HEK293T (cell line): Measurements from ENCODE around the gene SEMA7A.

ENCODE experiments used
- CTCF ChIA-PET: fragments of 350-600 bp; formaldehyde crosslinking; extraction: SDS; loops from one replicate; lab custom pipeline; 2021; ENCODE audit warnings: antibody characterized with exemption, inconsistent platforms; lab: Yijun Ruan, JAX
- POLR2A ChIA-PET: fragments of 350-600 bp; formaldehyde crosslinking; extraction: SDS; loops from one replicate; lab custom pipeline; 2020; ENCODE audit warnings: antibody characterized with exemption, inconsistent platforms; lab: Yijun Ruan, JAX
- DNase-seq: peaks from one replicate; pipeline ENCODE4 v3.0.0; 2012; ENCODE audit warnings: mixed read lengths; ENCODE audit errors: extremely low spot score
- ARNT ChIP-seq: fragments of 450-650 bp; IDR thresholded peaks from 2 replicates; pipeline ENCODE4 v1.6.1; 2017; ENCODE audit warnings: mild to moderate bottlenecking
- BHLHE40 ChIP-seq: fragments of 450-650 bp; IDR thresholded peaks from 2 replicates; pipeline ENCODE4 v1.6.1; 2016; ENCODE audit warnings: mild to moderate bottlenecking, moderate library complexity, borderline replicate concordance
- CTBP1 ChIP-seq: fragments of 450-650 bp; IDR thresholded peaks from 2 replicates; pipeline ENCODE4 v1.6.1; 2016; ENCODE audit warnings: borderline replicate concordance
- ELF4 ChIP-seq: fragments of 450-650 bp; IDR thresholded peaks from 2 replicates; pipeline ENCODE4 v1.6.1; 2017; ENCODE audit warnings: antibody characterized with exemption
- FOXA1 ChIP-seq: fragments of 450-650 bp; IDR thresholded peaks from 2 replicates; pipeline ENCODE4 v1.6.1; 2016; ENCODE audit warnings: mild to moderate bottlenecking
- FOXK2 ChIP-seq: fragments of 450-650 bp; IDR thresholded peaks from 2 replicates; pipeline ENCODE4 v1.6.1; 2016; ENCODE audit warnings: mild to moderate bottlenecking
- FOXM1 ChIP-seq: fragments of 450-650 bp; IDR thresholded peaks from 2 replicates; pipeline ENCODE4 v1.6.1; 2017; ENCODE audit warnings: mild to moderate bottlenecking, borderline replicate concordance
- HDGF ChIP-seq: fragments of 450-650 bp; IDR thresholded peaks from 2 replicates; pipeline ENCODE4 v1.6.1; 2017; ENCODE audit warnings: antibody characterized with exemption, borderline replicate concordance
- L3MBTL2 ChIP-seq: fragments of 450-650 bp; conservative IDR thresholded peaks from 2 replicates; pipeline ENCODE4 v1.6.1; 2016; ENCODE audit warnings: mild to moderate bottlenecking
- LEF1 ChIP-seq: fragments of 450-650 bp; IDR thresholded peaks from 2 replicates; pipeline ENCODE4 v1.6.1; 2017; ENCODE audit warnings: mild to moderate bottlenecking, borderline replicate concordance
- NFRKB ChIP-seq: fragments of 450-650 bp; IDR thresholded peaks from 2 replicates; pipeline ENCODE4 v1.6.1; 2016; ENCODE audit warnings: mild to moderate bottlenecking, moderate library complexity
- SP1 ChIP-seq: fragments of 450-650 bp; IDR thresholded peaks from 2 replicates; pipeline ENCODE4 v1.6.1; 2017
- SUZ12 ChIP-seq: fragments of 450-650 bp; IDR thresholded peaks from 2 replicates; pipeline ENCODE4 v1.6.1; 2016; ENCODE audit warnings: mild to moderate bottlenecking
- TARDBP ChIP-seq: fragments of 450-650 bp; IDR thresholded peaks from 2 replicates; pipeline ENCODE4 v1.6.1; 2016
- ZNF384 ChIP-seq: fragments of 450-650 bp; IDR thresholded peaks from 2 replicates; pipeline ENCODE4 v1.6.1; 2016
- TF ChIP-seq, protein P1 (sequence below): fragments of 450-650 bp; IDR thresholded peaks from 2 replicates; pipeline ENCODE4 v1.6.1; 2016

SEMA7A gene

DNA sequence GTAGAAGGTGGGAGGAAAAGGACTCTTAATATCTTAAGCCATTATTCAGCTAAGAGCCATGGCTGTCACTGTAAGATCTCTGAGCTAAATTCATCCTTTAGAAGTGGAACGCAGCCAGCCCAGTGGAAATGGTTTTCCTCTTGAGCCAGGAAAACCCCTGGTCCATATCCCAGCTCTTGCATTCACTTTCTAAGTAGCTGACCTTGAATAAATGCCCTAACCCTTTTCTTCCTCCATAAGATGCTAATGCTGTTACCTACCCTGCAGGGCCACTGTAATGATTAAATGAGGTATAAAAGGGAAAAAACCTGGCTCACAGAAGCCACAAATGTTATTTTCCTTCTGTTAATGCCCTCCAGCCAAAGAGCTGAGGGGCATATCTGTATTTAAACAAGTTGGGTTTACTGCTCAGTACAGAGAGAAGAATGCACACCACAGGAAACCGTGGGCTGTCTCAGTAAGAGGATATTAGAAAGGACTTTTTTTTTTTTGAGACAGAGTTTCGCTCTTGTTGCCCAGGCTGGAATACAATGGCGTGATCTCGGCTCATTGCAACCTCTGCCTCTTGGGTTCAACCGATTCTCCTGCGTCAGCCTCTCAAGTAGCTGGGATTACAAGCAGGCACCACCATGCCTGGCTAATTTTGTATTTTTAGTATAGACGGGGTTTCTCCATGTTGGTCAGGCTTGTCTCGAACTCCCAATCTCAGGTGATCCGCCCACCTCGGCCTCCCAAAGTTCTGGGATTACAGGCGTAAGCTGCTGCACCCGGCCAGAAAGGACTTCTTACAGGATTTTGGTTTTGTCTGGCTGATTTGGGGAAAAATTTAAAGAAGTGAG, 20.4 kb upstream of the SEMA7A start:
- ChIA-PET CTCF (interaction anchor here (1.1 kb wide), 2 partner anchors 15 to 72 kb away, joined by 4 to 6 read pairs; no protein-coding TSS in a partner anchor), POLR2A (interaction anchor here (1.2 kb wide), 1 partner anchor 8 kb away, joined by 4 read pairs; no protein-coding TSS in a partner anchor)
- TF ChIP-seq TARDBP: no peak
- no peak for DNase-seq

DNA sequence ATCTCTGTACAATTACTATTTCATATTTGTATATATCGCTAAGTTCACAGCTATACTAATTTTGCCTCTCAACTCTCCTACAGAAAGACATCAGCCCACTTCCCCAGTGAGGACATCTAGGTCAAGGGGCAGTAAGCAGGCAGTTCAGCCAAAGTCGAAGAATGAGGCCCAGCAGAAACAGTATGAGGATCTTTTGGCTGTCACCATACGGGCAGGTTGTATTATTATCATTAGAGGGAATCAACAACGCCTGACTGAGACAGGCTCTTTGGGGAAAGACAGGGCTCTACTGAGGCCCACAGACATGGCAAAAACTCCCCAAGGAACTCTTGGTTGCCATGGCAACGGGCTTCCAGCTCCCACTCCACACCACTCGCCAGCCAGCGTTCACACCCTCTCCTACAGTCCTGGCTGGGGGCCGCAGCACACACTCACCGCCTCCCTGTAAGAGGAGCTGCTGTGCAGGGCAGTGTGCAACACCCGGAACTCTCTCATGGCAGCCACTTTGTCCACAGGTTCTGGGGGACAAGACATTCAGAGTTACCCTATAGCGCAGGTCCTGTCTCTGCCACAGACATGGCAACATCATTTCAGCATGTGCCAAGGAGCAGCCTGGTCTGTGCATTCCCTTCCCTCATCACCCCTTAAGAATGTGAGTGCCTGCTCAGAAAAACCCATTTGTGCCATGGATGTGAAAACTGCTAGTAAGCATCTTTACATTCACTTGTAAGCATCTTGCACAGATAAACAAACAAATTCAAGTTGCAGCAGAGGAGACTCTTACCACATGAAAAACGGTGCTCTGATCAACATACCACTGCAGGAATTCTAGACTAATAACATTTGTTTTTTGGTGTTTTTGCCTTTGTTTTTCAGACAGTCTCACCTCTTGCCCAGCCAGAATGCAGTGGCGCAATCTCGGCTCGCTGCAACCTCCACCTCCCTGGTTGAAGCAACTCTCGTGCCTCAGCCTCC, 18.4 kb upstream of the SEMA7A start:
- no peak for DNase-seq
- POLR2A ChIA-PET: interaction anchor here (1.0 to 2.0 kb wide), 2 partner anchors 9 kb away, joined by 4 to 11 read pairs; partner anchors contain the start of gene UBL7
- CTCF ChIA-PET: interaction anchor here (0.6 kb wide), 1 partner anchor 101 kb away, joined by 3 read pairs; no protein-coding TSS in a partner anchor
- TF ChIP-seq ARNT (no peak), TARDBP (no peak), FOXK2 (no peak), ELF4 (no peak), LEF1 (no peak), BHLHE40 (no peak), SUZ12 (no peak), CTBP1 (no peak), FOXM1 (no peak), FOXA1 (no peak), ZNF384 (no peak), HDGF (no peak), SP1 (no peak), L3MBTL2 (no peak), NFRKB (no peak)
- TF ChIP-seq, protein P1, sequence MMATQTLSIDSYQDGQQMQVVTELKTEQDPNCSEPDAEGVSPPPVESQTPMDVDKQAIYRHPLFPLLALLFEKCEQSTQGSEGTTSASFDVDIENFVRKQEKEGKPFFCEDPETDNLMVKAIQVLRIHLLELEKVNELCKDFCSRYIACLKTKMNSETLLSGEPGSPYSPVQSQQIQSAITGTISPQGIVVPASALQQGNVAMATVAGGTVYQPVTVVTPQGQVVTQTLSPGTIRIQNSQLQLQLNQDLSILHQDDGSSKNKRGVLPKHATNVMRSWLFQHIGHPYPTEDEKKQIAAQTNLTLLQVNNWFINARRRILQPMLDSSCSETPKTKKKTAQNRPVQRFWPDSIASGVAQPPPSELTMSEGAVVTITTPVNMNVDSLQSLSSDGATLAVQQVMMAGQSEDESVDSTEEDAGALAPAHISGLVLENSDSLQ: no peak

DNA sequence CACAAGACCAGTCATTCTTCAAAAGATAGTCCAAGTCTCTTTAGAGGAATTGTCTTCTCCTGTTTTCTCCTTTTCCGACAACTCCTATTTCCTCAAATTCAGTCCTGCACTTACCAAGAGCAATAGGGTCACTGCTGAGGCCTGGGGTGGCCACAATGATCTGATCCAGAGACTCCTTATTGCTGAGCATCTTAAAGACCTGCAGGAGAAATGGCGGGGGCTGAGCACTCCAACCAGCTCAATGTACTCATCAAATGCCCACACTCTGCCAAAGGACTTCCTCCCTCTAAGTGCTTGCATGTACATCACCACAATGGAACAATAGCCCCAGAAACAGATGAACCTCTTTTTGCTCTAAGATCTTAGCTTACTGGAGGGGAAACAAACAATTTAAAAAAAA, 17.6 kb upstream of the SEMA7A start:
- ChIA-PET POLR2A (interaction anchor here (1.0 to 2.0 kb wide), 2 partner anchors 8 to 10 kb away, joined by 4 to 11 read pairs; partner anchors contain the start of gene UBL7), CTCF (interaction anchor here (0.6 kb wide), 1 partner anchor 101 kb away, joined by 3 read pairs; no protein-coding TSS in a partner anchor)
- DNase-seq: no peak

DNA sequence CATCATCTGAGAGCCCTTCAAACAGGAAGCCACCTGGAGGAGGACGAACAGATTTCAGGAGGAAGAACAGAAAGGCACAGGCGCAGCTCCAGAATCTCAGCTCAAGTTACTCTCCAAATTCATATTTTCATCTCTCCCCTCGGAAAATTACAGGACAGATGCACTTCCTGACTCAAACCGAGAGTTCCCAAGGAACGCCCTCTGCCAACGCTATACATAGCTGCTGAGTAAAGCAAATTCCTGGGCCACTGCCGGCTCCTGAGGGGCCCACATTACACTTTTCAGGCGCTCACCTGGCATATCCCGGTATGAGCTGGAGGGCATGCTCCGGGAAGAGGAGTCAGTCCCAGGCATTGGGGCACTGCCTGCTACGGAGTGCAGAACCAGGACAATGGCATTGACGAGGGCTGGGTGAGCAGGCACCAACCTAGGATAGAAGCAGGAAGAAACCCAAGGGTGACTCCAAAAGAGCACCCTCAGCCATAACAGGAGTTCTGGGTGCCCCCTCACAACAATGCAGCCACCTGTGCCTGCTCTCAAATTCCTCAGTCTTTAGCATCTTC, 16.0 kb upstream of the SEMA7A start:
- CTCF ChIA-PET: no interaction called here
- POLR2A ChIA-PET: interaction anchor here (3.2 kb wide), 1 partner anchor 11 kb away, joined by 18 read pairs; the partner anchor contains the start of gene UBL7
- TF ChIP-seq SUZ12 (no peak), BHLHE40 (no peak), FOXK2 (no peak), SP1 (no peak), ZNF384 (no peak), ELF4 (no peak)
- no peak for DNase-seq

More for the DNA sequence above, 17.6 kb upstream of the SEMA7A start:
- TF ChIP-seq BHLHE40 (no peak), CTBP1 (no peak), HDGF (no peak)

DNA sequence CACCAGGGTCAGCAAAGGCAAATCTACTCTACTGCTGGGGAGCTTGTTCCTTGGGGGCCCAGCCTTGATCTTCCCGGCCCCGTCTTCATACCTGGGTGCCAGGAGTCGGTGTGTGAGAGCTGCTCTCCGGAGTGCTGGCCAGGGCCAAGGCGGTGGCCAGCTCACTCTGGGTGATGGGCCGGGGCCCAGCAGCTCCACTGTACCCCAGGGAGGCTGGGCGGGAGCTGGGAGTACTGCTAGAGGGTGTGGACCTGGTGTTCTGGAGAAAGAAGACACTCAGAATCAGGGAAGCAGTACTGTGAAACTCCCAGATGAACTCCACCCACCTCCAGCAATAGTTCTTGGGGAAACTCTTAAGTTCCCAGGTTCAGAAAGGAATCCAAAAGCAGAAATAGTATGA, 15.3 kb upstream of the SEMA7A start:
- CTCF ChIA-PET: interaction anchor here (0.8 kb wide), 1 partner anchor 9 kb away, joined by 3 read pairs; no protein-coding TSS in a partner anchor
- POLR2A ChIA-PET: interaction anchor here (3.2 kb wide), 1 partner anchor 12 kb away, joined by 18 read pairs; the partner anchor contains the start of gene UBL7
- no peak for DNase-seq
- TF ChIP-seq CTBP1: no peak
- no peak for TF ChIP-seq ELF4
- TF ChIP-seq FOXA1: no peak
- TF ChIP-seq ZNF384: no peak
- no peak for TF ChIP-seq FOXM1
- TF ChIP-seq SUZ12: no peak

DNA sequence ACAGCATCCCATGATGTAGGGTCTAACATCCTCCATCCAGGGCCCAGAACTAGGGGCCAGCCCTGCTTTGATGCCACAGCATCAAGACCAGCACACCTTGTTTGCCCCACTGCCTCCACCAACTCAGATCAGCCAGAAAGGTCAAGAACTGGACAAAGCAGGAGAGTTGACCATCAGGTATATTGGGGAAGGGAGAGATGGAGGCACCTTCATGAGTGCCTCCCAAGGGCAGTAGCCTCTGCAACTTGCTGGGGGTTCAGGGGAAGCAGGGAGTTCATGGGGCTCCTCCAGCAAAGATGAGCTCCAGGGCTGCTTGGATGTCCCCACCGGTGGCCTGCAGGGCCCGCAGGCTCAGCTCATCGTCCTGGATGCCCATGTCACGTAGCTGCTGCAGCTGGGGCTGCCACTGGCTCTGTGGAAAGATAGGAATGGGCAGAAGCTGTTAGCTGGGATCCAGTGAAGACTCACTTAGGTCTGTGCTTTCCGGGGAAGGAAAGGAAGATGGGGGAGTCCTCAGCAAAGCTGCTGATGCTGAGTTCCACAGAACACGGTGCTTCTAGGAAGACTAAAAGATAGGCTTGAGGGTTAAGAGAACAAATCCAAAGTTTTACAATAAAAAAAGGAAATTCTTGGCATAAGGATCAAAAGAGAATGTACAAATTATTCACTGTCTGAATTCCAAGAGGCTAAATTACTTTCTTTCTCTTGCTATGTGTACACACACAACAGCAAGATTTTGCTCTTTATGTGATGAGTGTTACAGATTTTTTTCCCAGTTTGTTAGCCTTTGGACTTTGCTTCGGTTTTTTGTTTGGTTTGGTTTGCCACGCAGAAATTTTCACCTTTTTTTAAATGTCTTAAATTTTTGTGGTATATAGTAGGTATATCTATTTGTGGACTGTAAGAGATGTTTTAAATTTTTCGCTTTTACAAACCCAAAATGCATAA, 12.3 kb upstream of the SEMA7A start:
- POLR2A ChIA-PET: interaction anchor here (1.6 kb wide), 1 partner anchor 15 kb away, joined by 9 read pairs; the partner anchor contains the start of gene UBL7
- DNase-seq: no peak
- CTCF ChIA-PET: interaction anchor here (0.7 to 1.0 kb wide), 2 partner anchors 8 to 70 kb away, joined by 3 read pairs; no protein-coding TSS in a partner anchor
- TF ChIP-seq, protein P1: no peak
- TF ChIP-seq CTBP1 (no peak), SP1 (no peak), FOXM1 (no peak), ZNF384 (no peak), L3MBTL2 (no peak), ARNT (no peak), LEF1 (no peak), NFRKB (no peak), BHLHE40 (no peak), HDGF (no peak), FOXA1 (no peak), TARDBP (no peak), ELF4 (no peak), FOXK2 (no peak), SUZ12 (no peak)
